ENCODE measurements around the gene ACSS1.

ACSS1 gene

DNA sequence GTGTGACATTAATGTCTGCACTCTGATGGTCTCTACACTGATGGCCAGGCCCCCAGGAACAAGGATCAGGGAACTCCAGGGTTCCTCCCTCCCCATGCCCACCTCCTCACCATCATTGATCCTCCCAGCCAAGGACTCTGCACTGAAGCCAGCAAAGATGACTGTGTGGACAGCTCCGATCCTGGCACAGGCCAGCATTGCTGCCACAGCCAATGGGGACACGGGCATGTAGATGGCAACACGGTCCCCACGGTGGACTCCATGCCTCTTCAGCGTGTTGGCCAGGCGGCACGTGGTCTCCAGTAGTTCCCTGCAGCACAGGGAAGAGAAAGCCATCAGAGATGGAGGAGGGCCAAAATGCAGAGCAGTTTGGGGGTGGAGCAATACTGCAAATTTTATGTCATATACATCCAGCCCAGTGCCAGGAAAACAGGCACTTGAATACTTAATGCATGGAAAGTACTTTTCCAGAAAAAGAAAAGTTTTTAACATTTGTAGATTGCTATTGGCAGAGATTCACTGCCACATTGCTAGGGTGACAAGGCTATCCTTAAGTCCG lies 27.2 kb downstream of the ACSS1 start:
- DNase-seq (ENCODE audit: low read depth in 3 of 3), result no peak

DNA sequence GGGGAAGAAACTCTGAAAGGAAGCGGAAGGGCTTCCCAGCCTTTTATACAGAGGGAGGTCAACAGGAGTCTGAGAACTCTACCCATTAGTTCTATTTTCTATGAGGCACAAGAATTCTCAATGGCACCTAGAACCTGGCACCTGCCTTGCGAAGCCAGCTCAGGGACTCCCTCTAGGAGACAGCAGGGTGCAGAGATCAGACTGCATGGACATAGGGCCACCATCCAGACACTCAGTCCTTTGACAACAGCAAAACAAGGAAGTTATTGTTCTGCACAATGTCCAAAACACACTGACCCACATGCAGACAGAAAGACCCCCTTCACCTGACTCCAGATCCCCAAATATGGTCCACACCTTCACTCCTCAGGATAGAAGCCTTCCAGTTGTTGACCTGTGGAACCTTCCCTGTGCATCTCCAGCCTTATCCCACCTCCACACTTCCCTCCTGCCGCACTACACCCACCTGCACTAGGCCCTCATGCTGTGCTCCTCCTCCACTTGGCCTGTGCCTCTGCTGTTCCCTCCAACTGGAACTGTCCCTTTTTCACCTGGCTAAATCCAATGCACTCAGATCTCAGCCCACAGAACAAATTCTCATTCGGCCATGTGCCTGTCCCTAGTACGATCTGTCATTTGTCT lies 27.8 kb downstream of the ACSS1 start:
- no peak for DNase-seq (ENCODE audit: low read depth in 3 of 3)

DNA sequence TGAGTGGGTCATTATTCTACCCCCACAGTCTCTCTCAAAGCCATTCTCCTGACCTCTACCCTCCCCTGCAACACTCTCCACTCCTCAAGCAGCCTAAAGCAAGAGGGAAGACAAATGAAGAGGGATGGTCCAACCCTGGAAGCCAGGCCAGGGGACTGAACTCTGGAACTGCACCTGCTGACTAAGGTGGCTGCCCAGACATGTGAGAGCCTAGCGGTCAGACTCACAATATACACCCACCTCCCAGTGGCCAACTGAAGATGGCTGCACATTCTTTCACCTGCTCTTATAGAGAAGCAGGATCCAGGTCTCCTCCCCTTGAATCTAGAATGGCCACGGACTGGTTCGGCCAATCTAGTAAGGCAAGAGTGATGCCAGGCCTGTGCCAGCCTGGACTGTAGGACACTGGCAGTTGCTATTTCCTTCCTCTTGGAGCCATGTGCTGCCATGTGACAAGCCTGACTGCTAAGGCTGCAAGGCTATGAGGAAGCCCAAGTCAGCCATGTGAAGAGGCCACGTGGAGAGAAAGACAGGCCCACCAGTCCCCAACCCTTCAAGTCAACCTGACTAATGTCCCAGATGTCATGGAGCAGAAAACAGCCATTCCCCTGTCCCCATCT lies 31.8 kb downstream of the ACSS1 start:
- no peak for DNase-seq (ENCODE audit: low read depth in 3 of 3)

DNA sequence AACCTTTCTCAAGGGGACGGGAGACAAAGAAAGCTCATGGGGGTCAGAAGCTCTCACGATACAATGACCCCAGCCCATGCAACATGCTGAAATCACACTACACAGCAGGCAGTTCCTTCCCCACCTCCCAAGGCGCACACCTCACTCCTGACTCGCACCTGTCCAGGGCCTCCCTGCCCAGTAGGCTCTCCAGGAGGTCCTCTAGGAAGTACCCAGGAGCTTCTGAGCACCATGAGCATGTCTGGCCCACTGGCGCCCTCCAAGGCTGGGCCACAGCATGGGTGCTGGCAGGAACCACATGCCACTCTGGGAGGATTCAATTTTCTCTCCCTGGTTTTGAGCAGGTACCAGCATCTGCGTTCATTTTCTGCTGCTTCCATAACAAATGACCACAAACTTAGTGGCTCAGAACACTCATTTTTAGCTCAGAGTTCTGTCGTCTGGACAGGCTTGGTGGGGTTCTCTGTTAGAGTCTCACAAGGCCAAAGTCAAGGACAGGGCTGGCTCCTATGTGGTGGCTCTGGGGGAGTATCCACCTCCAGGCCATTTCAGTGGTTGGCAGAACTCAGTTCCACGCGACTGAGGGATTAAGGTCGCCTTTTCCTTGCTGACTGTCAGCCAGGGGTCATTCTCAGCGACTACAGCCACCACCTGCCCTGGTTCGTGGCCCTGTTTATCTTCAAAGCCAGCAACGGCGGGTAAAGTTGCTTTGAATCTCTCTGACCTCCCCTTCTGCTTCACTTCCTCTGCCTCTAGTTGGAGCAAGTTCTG lies 32.7 kb downstream of the ACSS1 start:
- DNase-seq (ENCODE audit: low read depth in 3 of 3), result no peak

DNA sequence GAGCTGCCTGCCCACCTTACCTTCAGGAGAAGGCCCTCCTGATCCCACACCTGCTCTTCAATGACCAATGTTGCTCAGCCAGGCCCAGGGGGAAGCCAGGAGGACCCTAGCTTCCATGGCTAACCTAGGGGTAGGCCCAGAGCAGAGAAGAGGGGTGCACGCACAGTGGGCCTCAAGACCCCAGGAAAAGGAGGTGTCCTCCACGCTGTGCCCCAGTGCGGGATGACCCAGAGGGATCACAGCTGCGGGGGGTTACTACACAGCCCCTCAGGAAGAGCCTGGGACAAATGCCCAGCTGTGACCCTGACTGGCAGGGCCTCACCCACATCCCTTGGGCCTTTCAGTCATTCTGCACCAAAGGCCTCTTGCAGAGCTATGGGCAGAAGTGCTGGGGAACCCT lies 33.8 kb downstream of the ACSS1 start:
- no peak for DNase-seq (ENCODE audit: low read depth in 3 of 3)

DNA sequence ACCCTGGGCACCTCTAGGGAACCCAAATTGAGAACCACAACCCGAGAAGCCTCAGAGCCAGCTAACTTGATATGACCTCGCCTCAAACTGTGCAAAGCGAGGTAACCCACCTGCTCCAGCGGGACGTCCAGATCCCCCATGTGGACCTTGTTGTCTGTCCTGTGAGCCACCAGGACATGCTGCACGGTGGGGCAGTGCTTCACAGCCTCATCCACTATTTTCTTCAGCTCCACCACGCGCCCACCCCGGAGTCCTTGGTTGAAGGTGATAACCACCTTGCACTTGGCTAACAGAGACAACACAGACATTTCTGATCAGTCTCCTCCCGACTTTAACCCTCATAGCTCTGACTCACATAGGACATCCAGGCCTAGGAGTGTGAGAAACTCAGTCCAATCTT lies 34.6 kb downstream of the ACSS1 start:
- no peak for DNase-seq (ENCODE audit: low read depth in 3 of 3)

DNA sequence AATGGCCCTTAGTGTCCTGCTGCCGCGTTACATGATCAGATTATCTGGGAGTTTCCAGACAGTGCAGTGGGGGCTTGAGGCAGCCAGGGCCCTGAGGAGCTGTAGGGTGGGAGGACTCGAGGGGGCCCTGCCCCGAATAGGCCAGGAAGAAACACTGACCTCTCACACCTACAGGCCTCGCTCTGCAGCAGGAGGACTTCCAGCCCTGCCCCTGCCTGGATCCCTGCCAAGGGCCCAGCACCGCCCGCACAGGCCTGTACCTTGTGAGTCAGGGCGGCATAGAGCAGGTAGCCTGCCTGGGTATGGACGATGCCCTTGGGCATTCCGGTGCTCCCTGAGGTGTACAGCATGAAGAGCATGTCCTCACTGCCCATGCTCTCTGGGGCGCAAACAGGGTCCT lies 35.3 kb downstream of the ACSS1 start:
- DNase-seq (ENCODE audit: low read depth in 3 of 3), result no peak

DNA sequence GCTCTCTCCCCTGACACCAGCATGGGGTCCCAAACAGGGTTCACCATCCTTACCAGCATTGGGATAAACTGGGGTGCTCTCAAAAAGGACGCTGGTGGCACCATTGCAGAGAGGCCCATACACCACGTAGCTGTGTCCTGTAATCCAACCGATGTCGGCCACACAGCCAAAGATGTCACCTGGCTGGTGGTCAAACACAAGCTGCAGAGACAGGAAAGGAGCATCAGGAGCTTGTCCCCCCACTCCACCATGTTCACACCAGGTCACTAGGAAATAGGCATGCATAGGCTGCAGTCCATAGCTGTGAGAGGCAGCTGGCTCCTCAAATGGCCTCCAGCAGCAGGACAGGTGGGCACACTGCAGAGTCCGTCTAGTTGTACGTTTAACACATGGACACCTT lies 36.6 kb downstream of the ACSS1 start:
- no peak for DNase-seq (ENCODE audit: low read depth in 3 of 3)

DNA sequence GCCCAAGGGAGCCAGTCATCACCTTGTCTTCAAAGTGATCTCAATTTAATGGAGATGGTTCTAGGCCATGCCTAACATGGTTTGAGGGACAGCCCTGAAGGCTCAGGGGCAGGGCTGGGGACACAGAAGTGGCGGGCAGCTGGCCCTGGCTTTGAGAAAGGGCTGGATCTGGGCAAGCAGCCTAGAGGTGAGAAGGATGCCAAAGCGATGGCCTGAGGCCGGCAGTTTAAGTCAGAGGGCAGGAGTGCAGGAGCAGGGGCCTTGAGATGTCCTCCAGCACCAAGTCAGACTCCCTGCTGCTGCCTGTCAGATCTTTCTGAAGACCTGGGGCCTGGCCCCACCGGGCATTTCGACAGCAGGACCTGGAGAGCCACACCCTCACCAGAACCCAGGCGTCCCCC lies 37.0 kb downstream of the ACSS1 start:
- DNase-seq (ENCODE audit: low read depth in 3 of 3), result no peak

DNA sequence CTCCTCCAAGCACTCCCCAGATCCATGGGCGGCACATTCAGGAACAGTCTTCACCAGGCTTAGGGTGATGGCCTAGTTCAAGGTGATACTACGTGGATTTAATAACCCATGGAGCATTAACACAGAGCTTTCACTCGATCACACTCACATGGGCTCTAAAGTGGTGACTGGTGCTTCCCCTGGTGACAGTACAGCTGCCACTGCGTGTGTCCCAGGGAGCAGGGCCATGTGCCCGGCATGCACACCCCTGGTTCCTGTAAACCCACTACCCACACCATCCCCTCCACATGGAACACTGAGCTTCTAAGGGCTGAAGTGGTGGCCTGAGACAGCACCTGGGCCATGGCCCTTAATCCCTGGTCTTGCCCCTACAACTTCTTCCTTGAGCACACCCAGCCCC lies 37.6 kb downstream of the ACSS1 start:
- no peak for DNase-seq (ENCODE audit: low read depth in 3 of 3)

DNA sequence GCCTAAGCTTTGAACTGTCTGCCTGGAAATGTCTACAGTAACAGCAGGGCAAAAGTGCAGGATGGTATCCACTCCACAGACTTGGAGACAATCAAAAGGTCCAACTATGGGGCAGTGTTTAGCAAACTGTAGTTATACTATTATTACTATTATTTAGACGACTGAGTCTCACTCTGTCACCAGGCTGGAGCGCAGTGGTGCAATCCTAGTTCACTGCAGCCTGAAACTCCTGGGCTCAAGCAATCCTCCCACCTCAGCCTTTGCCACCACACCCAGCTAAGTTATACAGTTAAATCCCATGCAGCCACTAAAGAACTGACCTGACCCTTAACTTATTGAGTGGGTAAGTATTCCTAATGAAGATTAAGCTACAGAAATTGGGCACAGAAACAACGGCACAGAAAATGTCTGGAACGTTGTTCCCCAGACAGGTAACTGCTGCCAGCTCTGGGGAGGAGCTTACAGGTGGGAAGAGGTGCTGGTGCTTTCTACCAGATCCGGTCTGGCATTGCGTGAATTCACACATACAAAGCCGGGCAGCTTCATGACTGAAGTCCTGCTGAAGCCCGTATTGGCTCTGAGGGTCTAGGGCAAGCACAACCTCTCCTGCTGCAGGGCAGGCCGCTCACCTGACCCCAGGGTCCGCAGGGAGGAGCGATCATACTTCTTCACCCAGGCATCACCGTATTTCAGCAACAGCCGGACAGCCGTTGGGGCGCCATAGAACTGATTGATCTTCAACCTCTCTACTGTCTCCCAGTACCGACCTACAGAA lies 38.4 kb downstream of the ACSS1 start:
- no peak for DNase-seq (ENCODE audit: low read depth in 3 of 3)

DNA sequence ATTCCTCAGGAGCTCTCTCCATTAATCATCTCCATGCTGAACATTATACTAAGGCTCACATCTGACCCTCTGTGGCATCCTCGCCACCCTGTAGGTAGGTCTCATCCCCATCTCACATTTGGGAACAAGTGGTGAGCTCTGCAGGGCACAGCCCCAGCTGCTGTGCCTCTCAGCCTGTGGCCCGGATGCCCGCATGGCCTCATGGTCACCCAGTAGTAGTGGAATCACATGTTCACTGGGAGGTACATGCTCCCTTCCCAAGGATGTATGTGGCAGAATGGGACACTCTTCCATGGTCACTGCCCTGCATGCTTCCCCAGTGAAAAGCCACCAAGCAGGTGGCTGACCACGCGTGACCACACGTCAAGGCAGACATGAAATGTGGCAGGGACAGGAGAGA lies 39.1 kb downstream of the ACSS1 start:
- no peak for DNase-seq (ENCODE audit: low read depth in 3 of 3)

DNA sequence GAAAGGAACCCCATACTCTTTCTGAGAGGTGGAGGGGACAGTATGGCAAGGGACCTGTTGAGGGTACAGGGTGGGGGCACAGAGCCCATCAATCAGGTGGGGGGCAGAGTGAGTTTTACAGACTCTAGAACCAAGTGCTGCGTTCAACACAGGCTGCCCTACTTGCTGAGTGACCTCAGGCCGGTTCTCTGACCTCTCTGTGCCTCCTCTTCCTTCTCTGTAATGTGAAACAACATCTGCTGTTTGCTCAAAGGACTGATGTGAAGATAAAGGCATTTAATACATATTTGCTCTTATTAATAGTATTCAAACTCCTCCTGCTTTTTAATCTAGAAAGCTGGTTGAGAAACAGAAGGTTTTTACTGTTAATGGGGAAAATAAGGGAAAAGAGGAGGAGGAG lies 39.5 kb downstream of the ACSS1 start:
- DNase-seq (ENCODE audit: low read depth in 3 of 3), result no peak

DNA sequence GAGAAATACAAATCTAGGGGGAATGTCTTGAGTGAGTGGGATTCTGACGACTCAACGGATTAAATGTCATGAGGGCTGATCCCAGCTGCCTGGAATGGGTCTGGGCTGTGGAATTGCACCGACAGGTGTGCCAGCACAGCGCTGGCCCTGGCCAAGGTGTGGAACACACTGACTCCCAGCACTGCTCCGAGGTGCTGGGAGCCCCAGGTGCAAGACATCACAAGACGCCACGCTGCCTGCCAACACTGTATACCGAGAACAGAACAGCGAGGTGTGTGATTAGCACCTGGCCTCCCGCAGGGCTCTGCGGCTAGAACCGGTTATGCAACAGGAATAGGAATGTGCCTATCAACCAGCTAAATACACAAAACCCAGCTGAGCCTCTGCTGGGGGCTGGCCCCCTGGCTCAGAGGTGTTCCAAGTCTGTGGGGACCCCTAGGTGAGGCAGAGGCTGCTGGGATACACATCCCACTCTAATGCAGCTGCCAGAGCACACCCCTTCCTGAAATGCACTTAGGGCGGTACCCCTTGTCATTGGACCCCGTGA lies 40.6 kb downstream of the ACSS1 start:
- no peak for DNase-seq (ENCODE audit: low read depth in 3 of 3)

DNA sequence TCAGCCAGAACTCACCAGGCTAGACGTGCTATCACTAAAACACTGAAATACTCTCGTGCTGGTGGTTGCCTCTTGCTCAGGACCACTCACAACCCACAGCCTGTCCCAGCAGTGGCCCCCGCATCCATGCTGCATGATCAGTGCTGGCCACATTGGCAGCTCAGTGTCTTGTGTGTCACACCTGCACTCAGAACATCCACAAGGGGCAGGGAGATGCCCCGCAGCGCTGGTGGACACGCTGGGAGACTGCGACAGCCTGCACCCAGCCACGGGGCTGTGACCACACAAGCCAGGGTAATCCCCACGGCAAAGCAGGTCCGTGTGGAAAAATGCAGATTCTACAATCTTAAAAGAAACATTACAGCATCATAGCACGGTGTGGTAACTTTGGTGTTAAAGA lies 41.5 kb downstream of the ACSS1 start:
- no peak for DNase-seq (ENCODE audit: low read depth in 3 of 3)

DNA sequence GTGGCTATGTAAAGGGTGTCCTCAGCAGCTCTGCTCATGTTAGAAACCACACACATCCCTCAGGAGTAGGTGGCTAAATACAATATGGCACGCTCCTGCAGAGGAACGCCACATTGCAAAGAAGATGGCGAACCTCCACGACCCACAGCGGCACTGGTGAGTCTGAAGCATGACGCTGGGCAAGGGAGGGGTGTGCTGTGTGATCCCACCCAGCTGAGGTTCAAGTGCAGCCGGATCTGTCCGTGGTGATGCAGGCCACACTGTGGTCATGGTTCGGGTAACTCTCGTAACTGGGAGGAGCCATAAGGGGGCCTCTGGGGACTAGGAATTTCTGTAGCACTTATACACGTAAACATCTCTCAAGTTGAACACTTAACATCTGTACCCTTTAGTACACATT lies 42.0 kb downstream of the ACSS1 start:
- DNase-seq (ENCODE audit: low read depth in 3 of 3), result no peak

DNA sequence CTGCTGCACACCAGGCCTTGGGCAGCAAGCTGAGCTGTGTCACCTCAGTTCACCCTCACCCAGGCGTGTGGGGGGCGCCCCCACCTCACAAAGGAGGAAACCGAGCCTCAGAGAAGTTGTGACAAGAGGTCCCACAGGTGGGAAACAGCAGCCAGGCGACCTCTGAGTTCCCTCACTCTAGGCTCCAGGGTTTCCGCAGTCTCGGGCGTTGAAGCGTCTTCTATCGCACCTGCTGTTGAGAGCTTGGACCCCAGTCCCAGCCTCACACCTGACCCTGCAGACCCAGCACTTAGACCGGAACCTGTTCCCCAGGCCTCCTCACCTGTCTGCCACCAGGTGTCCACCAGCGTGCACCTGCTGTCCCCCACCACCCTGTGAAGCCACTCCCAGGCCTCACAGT lies 43.1 kb downstream of the ACSS1 start:
- DNase-seq (ENCODE audit: low read depth in 3 of 3), result no peak

DNA sequence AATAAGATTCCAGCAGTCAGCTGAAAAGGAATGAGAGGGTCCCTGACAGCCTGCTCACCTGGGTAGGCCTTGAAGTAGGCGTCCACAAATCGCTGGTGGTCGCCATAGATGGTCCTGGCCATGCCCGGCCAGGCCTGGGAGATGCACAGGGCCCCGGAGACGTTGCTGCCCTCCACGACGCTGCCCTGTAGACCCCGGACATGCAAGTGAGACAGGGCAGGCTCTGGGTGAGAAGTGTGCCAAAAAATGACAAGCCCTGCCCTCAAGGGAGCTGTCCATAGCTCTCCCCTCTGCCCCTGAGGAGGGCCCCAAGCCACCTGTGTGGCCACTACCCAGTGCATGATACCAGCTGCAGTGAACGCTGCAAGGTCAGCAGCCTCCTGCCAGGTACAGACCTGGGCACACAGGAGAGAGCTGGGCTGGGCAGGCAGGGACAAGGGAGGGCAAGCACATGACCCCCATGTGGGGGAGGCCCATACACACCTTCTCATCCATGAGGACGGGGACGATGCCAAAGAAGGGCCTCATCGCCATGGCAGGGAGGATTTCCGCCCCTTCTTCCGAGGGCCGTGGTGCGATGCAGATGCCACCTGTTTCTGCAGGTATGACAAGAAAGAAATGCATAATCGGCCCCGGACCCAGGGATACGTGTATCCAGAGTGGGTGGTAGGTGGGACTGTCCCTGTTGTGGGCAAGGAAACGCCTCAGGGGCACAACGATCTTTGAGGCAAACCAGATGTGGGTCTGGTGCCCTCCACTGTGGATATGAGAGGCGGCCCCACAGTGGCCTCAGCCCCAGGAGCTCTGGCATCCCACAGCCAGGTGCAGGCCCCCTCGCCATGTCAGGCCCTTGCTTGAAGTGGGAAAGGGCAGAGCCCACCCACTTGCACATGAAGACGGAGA lies 44.2 kb downstream of the ACSS1 start:
- DNase-seq (ENCODE audit: low read depth in 3 of 3), result no peak

DNA sequence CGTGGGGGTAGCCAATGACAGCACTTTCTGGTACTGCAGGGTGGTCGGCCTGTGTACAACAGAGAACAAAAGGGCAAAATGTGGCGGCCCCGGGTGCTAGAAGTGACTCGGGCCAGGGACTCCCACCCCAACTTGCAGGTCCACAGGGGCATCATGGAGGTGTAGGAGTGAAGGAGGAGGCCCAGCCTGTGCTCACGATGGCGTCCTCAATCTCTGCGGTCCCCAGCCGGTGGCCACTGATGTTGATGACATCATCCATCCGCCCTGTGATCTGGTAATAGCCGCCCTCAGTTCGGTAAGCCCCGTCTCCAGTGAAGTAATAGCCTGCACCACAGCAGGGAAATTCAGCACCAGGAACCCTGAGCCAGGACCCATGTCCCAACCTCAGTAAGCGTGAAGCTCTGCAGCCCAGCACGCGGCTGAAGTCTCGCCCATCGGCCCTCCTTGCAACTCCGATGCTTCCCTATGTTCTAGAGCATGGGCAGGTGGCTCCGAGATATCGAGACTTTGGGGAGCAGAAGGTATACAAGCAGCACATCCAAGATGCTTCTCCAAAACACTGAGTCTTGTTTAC lies 45.2 kb downstream of the ACSS1 start:
- DNase-seq (ENCODE audit: low read depth in 3 of 3), result no peak

DNA sequence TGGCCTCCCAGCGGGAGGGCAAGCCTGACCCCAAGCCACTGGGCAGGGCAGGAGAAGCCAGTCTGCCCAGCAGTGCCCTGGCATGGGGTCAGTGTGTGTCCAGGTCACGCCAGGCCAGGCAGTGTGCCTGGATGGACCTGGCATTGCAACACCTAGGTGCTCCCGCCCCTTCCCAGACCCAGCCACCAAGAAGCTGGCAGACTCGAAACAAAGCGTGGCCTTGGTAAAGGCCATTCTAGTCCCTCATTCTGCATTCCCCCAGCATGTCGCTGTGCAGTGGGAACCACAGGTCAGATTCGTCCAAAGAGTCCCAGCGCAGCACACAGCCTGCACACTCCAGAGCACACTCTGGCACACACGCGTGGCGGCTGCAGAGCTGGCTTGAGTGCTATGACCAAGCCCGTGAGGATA lies 46.1 kb downstream of the ACSS1 start:
- DNase-seq (ENCODE audit: low read depth in 3 of 3), result no peak

DNA sequence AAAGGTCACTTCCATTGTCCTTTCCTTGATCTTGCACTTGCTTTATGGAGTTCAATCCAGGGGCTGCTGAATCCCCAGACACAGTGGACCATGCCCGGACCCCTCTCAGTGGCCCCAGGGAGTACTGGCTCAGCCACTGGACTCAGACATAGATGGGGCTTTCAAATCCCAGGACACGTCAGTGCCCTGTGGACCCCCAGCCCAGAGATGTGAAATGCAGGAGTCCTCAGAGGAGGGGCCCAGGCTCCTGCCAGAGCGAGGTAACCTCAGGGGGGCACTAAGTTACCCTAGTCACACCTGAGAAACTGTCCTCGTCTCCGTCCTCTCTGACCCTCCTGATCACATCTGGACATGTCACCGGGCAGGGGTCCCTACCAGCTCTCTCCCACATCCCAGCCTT lies 46.7 kb downstream of the ACSS1 start:
- DNase-seq (ENCODE audit: low read depth in 3 of 3), result no peak

All from stimulated activated CD4-positive, alpha-beta T cell treated with anti-CD3 and anti-CD28 coated beads, TNF-alpha, amount 100 ng/mL, for 4 hours (primary cell).